GM12878 (cell line): Measurements from ENCODE around the gene ZFP1. TPM values are rescaled to one million over a fixed set of nuclear protein-coding genes. Genes with fewer than 3 reads are reported as not detected.

Experiments
- ATAC-seq: fragments of 200-7000 bp; cut with Tn5 transposase; 3 replicates; pipeline ENCODE4 v1.9.1; 2020; ENCODE audit warnings: mild to moderate bottlenecking, moderate library complexity
- BruUV-seq: library from RNA; stranded (reverse); fragments of 400-500 nt; replicated peaks from 2 replicates; lab custom pipeline; 2021; lab: Mats Ljungman, UMichigan
- CTCF ChIA-PET: fragments of 300-600 bp; sonication (Branson Sonifier 250); formaldehyde crosslinking; extraction: SDS; loops from one replicate; lab custom pipeline; 2021; ENCODE audit warnings: inconsistent platforms; lab: Yijun Ruan, JAX
- POLR2A ChIA-PET: fragments of 350-600 bp; formaldehyde crosslinking; extraction: SDS; loops from one replicate; lab custom pipeline; 2021; ENCODE audit warnings: inconsistent platforms; lab: Charles Lee
- RAD21 ChIA-PET: fragments of 300-600 bp; sonication (Branson Sonifier 250); formaldehyde crosslinking; loops from one replicate; lab custom pipeline; 2023; ENCODE audit warnings: antibody characterized with exemption; ENCODE audit not compliant: unreplicated experiment; lab: Charles Lee
- SMC1A ChIA-PET: fragments of 300-600 bp; sonication (Branson Sonifier 250); formaldehyde crosslinking; loops from one replicate; lab custom pipeline; 2023; ENCODE audit not compliant: unreplicated experiment, uncharacterized antibody; lab: Charles Lee
- DNase-seq: peaks from one replicate; pipeline ENCODE4 v3.0.0-alpha.2; 2011; ENCODE audit warnings: low read depth, low spot score
- FAIRE-seq: peaks from 3 replicates; lab custom pipeline; 2011; peaks lifted over from hg19 to GRCh38; lab: Jason Lieb, UNC
- H2AFZ ChIP-seq: 2 replicates; pipeline ENCODE4 v1.6.0; 2011; ENCODE audit warnings: low read depth, low read length, control low read depth; ENCODE audit not compliant: control insufficient read depth
- H3K27ac ChIP-seq: 2 replicates; pipeline ENCODE4 v1.5.1; 2011; ENCODE audit warnings: control low read depth; ENCODE audit not compliant: control insufficient read depth, insufficient read depth
- H3K27me3 ChIP-seq, 2 experiments: replicated peaks in 1 of 2; 2 replicates each; pipeline versions ENCODE4 v1.6.0 to v1.6.1; 2011; ENCODE audit warnings: low read length in 1 of 2; ENCODE audit not compliant: control insufficient read depth in 2 of 2, insufficient read depth in 2 of 2
- H3K36me3 ChIP-seq, 2 experiments: 2 replicates each; pipeline ENCODE4 v1.5.1; 2011; ENCODE audit warnings: low read length in 1 of 2; ENCODE audit not compliant: control insufficient read depth in 2 of 2, insufficient read depth in 2 of 2
- H3K4me1 ChIP-seq: 2 replicates; pipeline ENCODE4 v1.6.1; 2011; ENCODE audit warnings: mild to moderate bottlenecking, low read length, moderate library complexity, mixed read lengths; ENCODE audit not compliant: control insufficient read depth, insufficient read depth
- H3K4me2 ChIP-seq: 2 replicates; pipeline ENCODE4 v1.6.0; 2011; ENCODE audit warnings: control low read depth; ENCODE audit not compliant: control insufficient read depth, insufficient read depth
- H3K4me3 ChIP-seq: fragments of 200-600 bp; sonication (generic); 2 replicates; pipeline ENCODE4 v1.5.1; 2016
- H3K79me2 ChIP-seq: 2 replicates; pipeline ENCODE4 v1.6.0; 2011; ENCODE audit warnings: low read length; ENCODE audit not compliant: control insufficient read depth, insufficient read depth
- H3K9ac ChIP-seq: 2 replicates; pipeline ENCODE4 v1.8.0; 2011; ENCODE audit warnings: low read length, control low read depth, mixed read lengths; ENCODE audit not compliant: control insufficient read depth, insufficient read depth
- H3K9me3 ChIP-seq: replicated peaks from 3 replicates; pipeline ENCODE4 v1.5.1; 2011; ENCODE audit warnings: mild to moderate bottlenecking, low read length; ENCODE audit not compliant: control insufficient read depth, insufficient read depth
- H4K20me1 ChIP-seq: 2 replicates; pipeline ENCODE4 v1.6.0; 2011; ENCODE audit not compliant: control insufficient read depth, insufficient read depth
- JUNB ChIP-seq: IDR thresholded peaks from 2 replicates; pipeline ENCODE4 v1.6.1; 2016; ENCODE audit warnings: antibody characterized with exemption, mild to moderate bottlenecking
- TCF12 ChIP-seq: IDR thresholded peaks from 2 replicates; pipeline ENCODE4 v1.6.1; 2011; ENCODE audit warnings: low read depth, mild to moderate bottlenecking, low read length
- TCF3 ChIP-seq: IDR thresholded peaks from 2 replicates; pipeline ENCODE4 v1.6.1; 2012; ENCODE audit warnings: low read depth, mild to moderate bottlenecking, low read length, borderline replicate concordance; ENCODE audit not compliant: insufficient read depth
- ZBTB33 ChIP-seq: fragments of 450-650 bp; IDR thresholded peaks from 2 replicates; pipeline ENCODE4 v1.6.1; 2017; ENCODE audit warnings: mild to moderate bottlenecking
- WGBS: methylation state at CpG from one replicate; pipeline ENCODE4 v1.1.6; 2016; ENCODE audit warnings: low lambda C conversion rate; ENCODE audit not compliant: insufficient replicate concordance, insufficient coverage; ENCODE audit errors: missing lambda C conversion rate; 5-methylcytosine and 5-hydroxymethylcytosine counted together
- in situ Hi-C: fragments of 300-500 bp; cut with MboI; formaldehyde crosslinking; loops from 9 replicates; pipeline ENCODE4 v1.14.3; 2018; ENCODE audit warnings: mixed read lengths
- intact Hi-C: fragments of 100-400 bp; cut with micrococcal nuclease; formaldehyde crosslinking; loops from one replicate; pipeline ENCODE4 v1.14.2; 2022; ENCODE audit not compliant: unreplicated experiment
- polyA plus RNA-seq, 11 experiments: library from polyadenylated mRNA; depleted of rRNA in 4 of 11; unstranded in 6 of 11; stranded (reverse) in 5 of 11; fragments of >200 nt; fragmentation: Nextera tagmentation in 4 of 11; fragmentation: Illumina TruSeq in 1 of 11; extraction: Ambion mirVana in 4 of 11; extraction: Trizol in 1 of 11; gene quantifications; 1 replicate in 1 of 11; 2 replicates in 10 of 11; pipeline versions ENCODE4 v1.2.1 to v1.2.3, GENCODE V29; 2011 to 2016; ENCODE audit warnings: inconsistent platforms in 2 of 11, missing spikeins in 2 of 11, low read depth in 1 of 11
- total RNA-seq, 4 experiments: library from RNA; depleted of rRNA in 3 of 4; stranded (reverse); fragments of >200 nt in 3 of 4; fragmentation: Illumina TruSeq in 1 of 4; extraction: Trizol in 1 of 4; gene quantifications; 2 replicates each; pipeline versions ENCODE4 v1.2.1 to v1.2.3, GENCODE V29; 2013 to 2021

ZFP1 gene
- total and polyA plus RNA-seq, 10 of the 15 experiments (the other 5 are each of a cell fraction or from before 2014, with no cell fraction given): 3.5 to 17.6 (median 14.7) TPM

GRCh38 chr16:75219838-75220237, 71.5 kb downstream of the ZFP1 start:
- SMC1A ChIA-PET: interaction anchor here (0.6 to 1.6 kb wide), 8 partner anchors 16 to 631 kb away, joined by 3 to 9 read pairs (median 3); no protein-coding TSS in a partner anchor

More at GRCh38 chr16:75219838-75220237, 71.5 kb downstream of the ZFP1 start:
- ATAC-seq (peak; percentile 57), DNase-seq (no peak), FAIRE-seq (no peak)
- Histone ChIP-seq H3K4me3 (no peak overlapping the region), H3K27ac (no peak overlapping the region), H3K4me1 (peaks cover 20% of the 10 kb centered on the region), H3K9me3 (no peaks in the 10 kb centered on the region), H3K9ac (no peak overlapping the region), H3K27me3 (no peaks in the 10 kb centered on the region), H3K4me2 (peak overlapping the region; percentile 68), H4K20me1 (no peaks in the 10 kb centered on the region), H3K36me3 (no peaks in the 10 kb centered on the region), H3K79me2 (no peaks in the 10 kb centered on the region), H2AFZ (no peak overlapping the region; the same call in 1 of the 2 replicates)
- POLR2A ChIA-PET: no interaction called here
- in situ Hi-C loops: loop anchor here (10.0 kb wide), 1 partner anchor 545 kb away; no protein-coding TSS in a partner anchor
- CTCF ChIA-PET: interaction anchor here (0.9 to 3.0 kb wide), 5 partner anchors 14 to 297 kb away, joined by 3 to 11 read pairs (median 5); no protein-coding TSS in a partner anchor
- intact Hi-C loops: loop anchor here (2.0 to 5.0 kb wide), 2 partner anchors 17 to 167 kb away; no protein-coding TSS in a partner anchor
- TF ChIP-seq TCF12 (no peak), ZBTB33 (no peak), JUNB (no peak), TCF3 (no peak)
- no TSS peak for BruUV-seq
- RAD21 ChIA-PET: interaction anchor here (0.7 to 2.0 kb wide), 4 partner anchors 20 to 173 kb away, joined by 3 to 8 read pairs (median 5); no protein-coding TSS in a partner anchor
- WGBS: 21% methylated on average over 5 of the region's 5 CpGs

Other genes with a start within 250 kb of the ZFP1 start
- gene WDR59, start 163.4 kb upstream of the ZFP1 start, total RNA-seq (2014; rRNA removed): 23.7 and 24.3 TPM in 2 replicates
- 17.2 and 19.0 TPM in 2 replicates for gene WDR59, start 163.4 kb upstream of the ZFP1 start, total RNA-seq (2014; rRNA removed; fragmentation: Illumina TruSeq; extraction: Trizol)
- 54.9 and 62.0 TPM in 2 replicates for gene WDR59, start 163.4 kb upstream of the ZFP1 start, total RNA-seq (2021)
- 64.5 and 78.4 TPM in 2 replicates for gene WDR59, start 163.4 kb upstream of the ZFP1 start, polyA plus RNA-seq (2011; rRNA removed)
- gene WDR59, start 163.4 kb upstream of the ZFP1 start, polyA plus RNA-seq (2014; fragmentation: Illumina TruSeq; extraction: Trizol): 31.1 and 32.7 TPM in 2 replicates
- gene WDR59, start 163.4 kb upstream of the ZFP1 start, polyA plus RNA-seq (2014; fragmentation: Nextera tagmentation; extraction: Ambion mirVana): 10 to 100 TPM in 1 of 2 experiments, 1 to 10 TPM in 1; 9.7 to 11.5 TPM
- 35.1 and 37.7 TPM in 2 replicates for gene WDR59, start 163.4 kb upstream of the ZFP1 start, polyA plus RNA-seq (2014; rRNA removed)
- gene WDR59, start 163.4 kb upstream of the ZFP1 start, polyA plus RNA-seq (2016; fragmentation: Nextera tagmentation; extraction: Ambion mirVana): 10 to 100 TPM; 19.9 to 25.3 TPM
- gene ZNRF1, start 149.5 kb upstream of the ZFP1 start, total RNA-seq (2014; rRNA removed): 15.6 and 16.3 TPM in 2 replicates
- 6.1 and 7.1 TPM in 2 replicates for gene ZNRF1, start 149.5 kb upstream of the ZFP1 start, total RNA-seq (2014; rRNA removed; fragmentation: Illumina TruSeq; extraction: Trizol)
- gene ZNRF1, start 149.5 kb upstream of the ZFP1 start, total RNA-seq (2021): 24.2 and 25.9 TPM in 2 replicates
- gene ZNRF1, start 149.5 kb upstream of the ZFP1 start, polyA plus RNA-seq (2011; rRNA removed): 12.1 and 19.7 TPM in 2 replicates
- gene ZNRF1, start 149.5 kb upstream of the ZFP1 start, polyA plus RNA-seq (2014; fragmentation: Illumina TruSeq; extraction: Trizol): 7.8 and 14.4 TPM in 2 replicates
- 10 to 100 TPM; 12.0 to 14.2 TPM for gene ZNRF1, start 149.5 kb upstream of the ZFP1 start, polyA plus RNA-seq (2014; fragmentation: Nextera tagmentation; extraction: Ambion mirVana)
- gene ZNRF1, start 149.5 kb upstream of the ZFP1 start, polyA plus RNA-seq (2014; rRNA removed): 23.0 and 26.4 TPM in 2 replicates
- 1 to 10 TPM; 5.8 to 6.7 TPM for gene ZNRF1, start 149.5 kb upstream of the ZFP1 start, polyA plus RNA-seq (2016; fragmentation: Nextera tagmentation; extraction: Ambion mirVana)
- not detected in 2 replicates for gene LDHD, start 31.7 kb upstream of the ZFP1 start, total RNA-seq (2014; rRNA removed)
- gene LDHD, start 31.7 kb upstream of the ZFP1 start, total RNA-seq (2014; rRNA removed; fragmentation: Illumina TruSeq; extraction: Trizol): not detected in 2 replicates
- 0.10 TPM in 1 of 2 replicates, not detected in the other for gene LDHD, start 31.7 kb upstream of the ZFP1 start, total RNA-seq (2021)
- gene LDHD, start 31.7 kb upstream of the ZFP1 start, polyA plus RNA-seq (2011; rRNA removed): not detected in 2 replicates
- gene LDHD, start 31.7 kb upstream of the ZFP1 start, polyA plus RNA-seq (2014; fragmentation: Illumina TruSeq; extraction: Trizol): not detected in 2 replicates
- gene LDHD, start 31.7 kb upstream of the ZFP1 start, polyA plus RNA-seq (2014; fragmentation: Nextera tagmentation; extraction: Ambion mirVana): not detected
- gene LDHD, start 31.7 kb upstream of the ZFP1 start, polyA plus RNA-seq (2014; rRNA removed): 0.04 and 0.12 TPM in 2 replicates
- not detected for gene LDHD, start 31.7 kb upstream of the ZFP1 start, polyA plus RNA-seq (2016; fragmentation: Nextera tagmentation; extraction: Ambion mirVana)
- gene CTRB2, start 58.6 kb downstream of the ZFP1 start, total RNA-seq (2014; rRNA removed): not detected in 2 replicates
- gene CTRB2, start 58.6 kb downstream of the ZFP1 start, total RNA-seq (2014; rRNA removed; fragmentation: Illumina TruSeq; extraction: Trizol): not detected in 2 replicates
- 8.9 and 9.4 TPM in 2 replicates for gene CTRB2, start 58.6 kb downstream of the ZFP1 start, total RNA-seq (2021)
- not detected in 2 replicates for gene CTRB2, start 58.6 kb downstream of the ZFP1 start, polyA plus RNA-seq (2011; rRNA removed)
- gene CTRB2, start 58.6 kb downstream of the ZFP1 start, polyA plus RNA-seq (2014; fragmentation: Illumina TruSeq; extraction: Trizol): not detected in 2 replicates
- not detected for gene CTRB2, start 58.6 kb downstream of the ZFP1 start, polyA plus RNA-seq (2014; fragmentation: Nextera tagmentation; extraction: Ambion mirVana)
- not detected in 2 replicates for gene CTRB2, start 58.6 kb downstream of the ZFP1 start, polyA plus RNA-seq (2014; rRNA removed)
- not detected for gene CTRB2, start 58.6 kb downstream of the ZFP1 start, polyA plus RNA-seq (2016; fragmentation: Nextera tagmentation; extraction: Ambion mirVana)
- gene CTRB1, start 70.5 kb downstream of the ZFP1 start, total RNA-seq (2014; rRNA removed): 0.28 and 0.33 TPM in 2 replicates
- gene CTRB1, start 70.5 kb downstream of the ZFP1 start, total RNA-seq (2014; rRNA removed; fragmentation: Illumina TruSeq; extraction: Trizol): not detected in 2 replicates
- gene CTRB1, start 70.5 kb downstream of the ZFP1 start, total RNA-seq (2021): 4.4 and 6.2 TPM in 2 replicates
- not detected in 2 replicates for gene CTRB1, start 70.5 kb downstream of the ZFP1 start, polyA plus RNA-seq (2011; rRNA removed)
- not detected in 2 replicates for gene CTRB1, start 70.5 kb downstream of the ZFP1 start, polyA plus RNA-seq (2014; fragmentation: Illumina TruSeq; extraction: Trizol)
- gene CTRB1, start 70.5 kb downstream of the ZFP1 start, polyA plus RNA-seq (2014; fragmentation: Nextera tagmentation; extraction: Ambion mirVana): not detected
- gene CTRB1, start 70.5 kb downstream of the ZFP1 start, polyA plus RNA-seq (2014; rRNA removed): not detected in 2 replicates
- gene CTRB1, start 70.5 kb downstream of the ZFP1 start, polyA plus RNA-seq (2016; fragmentation: Nextera tagmentation; extraction: Ambion mirVana): not detected
- gene BCAR1, start 103.1 kb downstream of the ZFP1 start, total RNA-seq (2014; rRNA removed): 4.5 and 5.4 TPM in 2 replicates
- gene BCAR1, start 103.1 kb downstream of the ZFP1 start, total RNA-seq (2014; rRNA removed; fragmentation: Illumina TruSeq; extraction: Trizol): 1.4 and 1.8 TPM in 2 replicates
- gene BCAR1, start 103.1 kb downstream of the ZFP1 start, total RNA-seq (2021): 10.7 and 14.1 TPM in 2 replicates
- 1.8 and 2.3 TPM in 2 replicates for gene BCAR1, start 103.1 kb downstream of the ZFP1 start, polyA plus RNA-seq (2011; rRNA removed)
- gene BCAR1, start 103.1 kb downstream of the ZFP1 start, polyA plus RNA-seq (2014; fragmentation: Illumina TruSeq; extraction: Trizol): 0.11 and 1.1 TPM in 2 replicates
- under 1 TPM in 1 of 2 experiments, not detected in 1; 0.13 TPM for gene BCAR1, start 103.1 kb downstream of the ZFP1 start, polyA plus RNA-seq (2014; fragmentation: Nextera tagmentation; extraction: Ambion mirVana)
- 5.7 and 9.5 TPM in 2 replicates for gene BCAR1, start 103.1 kb downstream of the ZFP1 start, polyA plus RNA-seq (2014; rRNA removed)
- gene BCAR1, start 103.1 kb downstream of the ZFP1 start, polyA plus RNA-seq (2016; fragmentation: Nextera tagmentation; extraction: Ambion mirVana): 1 to 10 TPM; 2.8 to 5.4 TPM